ENCODE results near the gene CDC37L1.

The CDC37L1 gene

DNA sequence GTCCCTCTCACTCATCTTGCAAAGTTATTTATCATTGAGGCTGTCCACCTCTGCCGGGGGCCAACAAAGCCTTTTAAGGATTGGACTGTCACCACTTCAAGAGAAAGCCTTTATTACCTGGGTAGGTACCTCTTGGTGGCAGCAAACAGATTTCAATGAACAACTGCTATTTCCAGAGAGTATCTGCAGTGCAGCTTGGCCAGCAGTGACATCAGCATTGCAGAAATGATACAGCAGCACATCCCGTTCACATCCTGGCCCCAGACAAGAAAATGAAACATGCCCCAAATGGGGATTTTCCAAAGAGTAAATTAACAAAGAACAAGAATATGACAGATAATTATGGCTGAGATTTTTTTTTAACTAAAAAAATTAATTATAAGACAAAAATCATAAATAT is 10.8 kb upstream of the CDC37L1 start:
- no peak for DNase-seq (ENCODE audit: low read depth)

DNA sequence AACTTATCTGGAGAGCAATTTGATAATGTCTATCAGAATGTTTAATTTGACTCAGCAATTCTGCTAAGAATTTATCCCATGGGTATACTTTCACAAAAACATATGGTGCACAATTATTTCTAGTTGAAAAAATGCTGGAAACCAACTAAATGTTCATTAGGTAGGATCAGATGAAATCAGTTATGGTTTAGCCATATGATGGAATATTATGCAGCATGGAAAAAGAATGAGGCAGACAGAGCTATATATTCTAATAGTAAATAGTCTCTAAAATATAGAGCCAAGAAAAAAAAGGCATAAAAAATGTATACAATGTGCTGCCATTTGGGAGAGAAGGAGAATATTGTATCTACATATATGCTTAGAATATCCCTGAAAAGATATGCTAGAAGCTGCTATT is 9.5 kb upstream of the CDC37L1 start:
- no peak for DNase-seq (ENCODE audit: low read depth)

DNA sequence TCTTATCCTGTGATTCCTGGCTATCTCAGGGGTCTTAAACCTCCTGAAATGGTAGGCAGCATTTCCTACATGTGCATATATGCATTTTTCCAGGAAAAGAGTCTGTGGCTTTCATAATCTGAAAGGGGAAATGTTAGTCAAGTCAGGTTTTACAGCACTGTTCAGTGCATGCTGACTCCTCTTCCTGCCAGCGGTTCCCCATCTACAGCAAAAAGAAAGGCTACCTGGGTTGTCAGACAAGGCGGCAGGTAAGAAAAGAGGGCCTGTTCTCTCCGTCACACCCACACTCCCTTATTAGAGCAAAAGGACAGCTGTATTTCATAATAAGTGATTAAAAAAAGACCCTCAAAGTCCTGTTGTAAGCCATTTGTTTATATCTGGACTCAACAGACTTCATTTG is 8.8 kb upstream of the CDC37L1 start:
- no peak for DNase-seq (ENCODE audit: low read depth)

DNA sequence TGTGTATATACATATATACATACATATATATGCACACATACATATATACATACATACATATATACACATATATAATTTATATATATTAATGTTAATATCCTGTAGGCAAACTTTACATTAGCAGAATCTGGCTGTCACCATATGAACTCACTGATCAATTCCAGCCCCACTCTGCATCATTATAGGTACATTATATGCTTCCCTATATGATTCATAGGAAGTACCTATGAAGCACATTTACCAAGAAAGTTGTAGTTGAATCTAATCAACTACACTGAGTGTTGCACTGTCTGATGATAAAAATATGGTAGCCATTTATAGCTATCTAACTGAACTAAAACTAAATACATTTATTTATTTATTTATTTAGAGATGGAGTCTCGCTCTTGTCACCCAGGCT is 7.6 kb upstream of the CDC37L1 start:
- DNase-seq (ENCODE audit: low read depth) = no peak

DNA sequence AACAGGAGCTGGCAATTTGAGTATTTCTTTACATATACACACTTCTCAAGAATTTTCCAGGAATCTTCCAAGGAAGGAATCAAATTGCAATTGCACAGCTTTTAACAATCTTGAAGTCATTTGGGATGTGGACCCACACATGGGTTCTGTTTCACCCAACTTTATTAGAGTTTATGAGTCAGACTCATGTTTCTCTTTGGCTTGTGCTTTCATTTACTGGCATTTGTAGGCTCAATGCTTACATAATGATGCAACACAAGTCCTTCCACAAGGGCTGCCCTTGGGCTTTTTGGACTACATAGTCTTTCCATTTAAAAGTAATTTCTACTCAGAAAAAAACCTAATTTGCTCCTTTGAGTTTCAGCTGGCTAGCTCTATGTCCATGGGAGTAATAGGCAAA is 4.6 kb upstream of the CDC37L1 start:
- no peak for DNase-seq (ENCODE audit: low read depth)

GRCh38 chr9:4677392-4677791 is 2.0 kb upstream of the CDC37L1 start:
- DNase-seq (ENCODE audit: low read depth) = no peak

DNA sequence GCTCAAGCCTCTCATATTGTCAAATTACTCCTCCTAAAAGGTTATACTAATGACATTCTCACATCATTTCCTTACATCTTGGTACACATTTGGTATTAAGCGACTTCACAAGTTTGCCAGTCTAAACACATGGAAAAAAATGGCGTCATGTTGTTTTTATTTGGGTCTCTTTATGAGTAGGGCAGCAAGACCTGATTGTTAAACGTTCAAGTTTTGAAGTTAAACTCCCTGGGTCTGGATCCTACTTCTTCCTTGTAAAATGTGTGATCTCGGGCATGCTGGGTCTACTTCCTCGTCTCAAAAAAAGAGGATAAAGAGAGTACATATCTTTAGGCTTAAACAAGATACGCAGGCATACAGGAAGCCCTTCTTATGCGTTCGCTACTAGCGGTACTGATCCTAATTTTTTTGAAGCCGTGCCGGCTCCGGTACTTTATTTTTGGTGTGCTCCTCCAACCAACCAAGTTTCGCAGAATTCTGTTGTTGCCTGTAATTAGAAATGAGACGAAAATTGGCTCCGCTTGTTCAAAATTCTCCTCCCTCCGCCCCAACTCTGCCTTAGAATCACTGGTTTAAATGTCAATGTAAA is 596 bp upstream of the CDC37L1 start:
- DNase-seq (ENCODE audit: low read depth) = no peak

DNA sequence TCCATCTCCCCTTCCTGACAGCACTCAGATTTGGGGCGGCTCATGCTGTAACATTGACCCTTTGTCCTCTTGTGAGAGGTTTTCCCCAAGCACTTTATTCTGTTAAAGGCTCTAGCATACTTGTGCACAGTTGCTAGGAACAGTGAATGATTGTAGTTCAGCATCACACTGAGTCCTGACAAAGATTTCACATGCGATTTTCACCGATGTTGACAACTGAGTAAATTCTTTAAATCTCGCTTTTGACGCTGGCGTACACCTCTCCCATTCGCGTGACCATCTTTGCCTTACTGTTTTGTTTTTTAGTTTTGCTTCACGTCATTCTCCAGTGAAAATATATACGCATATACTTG is 780 bp downstream of the CDC37L1 start:
- DNase-seq (ENCODE audit: low read depth) = no peak

DNA sequence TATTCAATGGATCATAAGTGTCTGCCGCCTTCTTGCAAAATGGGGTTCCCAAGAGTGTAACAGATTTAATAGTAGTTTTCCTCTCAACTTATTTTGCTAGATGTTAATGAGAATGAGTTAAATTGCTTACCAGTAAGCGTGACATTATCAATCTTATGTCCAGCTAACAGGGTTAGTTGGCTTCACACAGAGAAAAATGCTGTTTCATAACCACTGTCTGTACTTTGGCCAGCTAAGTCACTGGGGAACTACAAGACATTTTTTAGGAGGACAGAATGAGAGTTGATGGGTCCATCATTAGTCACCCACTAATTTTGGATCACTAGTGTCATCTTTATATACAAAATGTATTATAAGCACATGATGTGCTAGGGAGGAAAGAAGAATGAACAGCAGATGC is 1.4 kb downstream of the CDC37L1 start:
- no peak for DNase-seq (ENCODE audit: low read depth)

DNA sequence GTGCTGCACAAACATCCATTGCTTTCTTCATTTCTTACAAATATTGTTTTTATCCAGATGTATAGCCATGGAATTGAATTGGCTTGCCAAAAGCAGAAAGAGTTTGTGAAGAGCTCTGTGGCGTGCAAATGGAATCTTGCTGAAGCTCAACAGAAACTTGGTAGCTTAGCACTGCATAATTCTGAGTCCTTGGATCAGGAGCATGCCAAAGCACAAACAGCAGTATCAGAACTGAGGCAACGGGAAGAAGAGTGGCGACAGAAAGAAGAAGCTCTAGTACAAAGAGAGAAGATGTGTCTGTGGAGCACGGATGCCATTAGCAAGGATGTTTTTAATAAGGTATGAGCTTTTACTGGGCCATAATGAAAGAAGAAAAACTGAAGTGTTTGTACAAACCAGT is 5.5 kb downstream of the CDC37L1 start:
- DNase-seq (ENCODE audit: low read depth) = no peak

DNA sequence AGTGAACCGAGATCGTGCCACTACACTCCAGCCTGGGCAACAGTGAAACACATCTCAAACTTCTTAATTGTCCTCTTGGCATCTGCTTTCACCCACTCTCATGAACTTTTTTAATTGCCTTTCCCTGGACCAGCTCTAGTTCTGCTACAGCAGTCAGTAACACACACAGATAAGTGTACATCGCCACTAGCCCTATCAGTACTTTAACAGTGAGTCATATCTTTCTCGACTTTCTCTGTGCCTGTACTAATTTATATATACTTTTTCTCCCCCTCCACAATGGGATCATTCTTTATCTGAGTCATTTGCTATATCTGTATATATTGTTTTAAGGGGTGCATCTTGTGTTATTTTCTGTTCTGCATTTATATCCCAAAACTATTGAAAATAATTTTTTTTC is 6.7 kb downstream of the CDC37L1 start:
- no peak for DNase-seq (ENCODE audit: low read depth)

- DNase-seq (ENCODE audit: low read depth) = no peak
Observed at GRCh38 chr9:4686584-4686983, 7.2 kb downstream of the CDC37L1 start.

- DNase-seq (ENCODE audit: low read depth) = no peak
Observed at GRCh38 chr9:4689021-4689420, 9.7 kb downstream of the CDC37L1 start.

DNA sequence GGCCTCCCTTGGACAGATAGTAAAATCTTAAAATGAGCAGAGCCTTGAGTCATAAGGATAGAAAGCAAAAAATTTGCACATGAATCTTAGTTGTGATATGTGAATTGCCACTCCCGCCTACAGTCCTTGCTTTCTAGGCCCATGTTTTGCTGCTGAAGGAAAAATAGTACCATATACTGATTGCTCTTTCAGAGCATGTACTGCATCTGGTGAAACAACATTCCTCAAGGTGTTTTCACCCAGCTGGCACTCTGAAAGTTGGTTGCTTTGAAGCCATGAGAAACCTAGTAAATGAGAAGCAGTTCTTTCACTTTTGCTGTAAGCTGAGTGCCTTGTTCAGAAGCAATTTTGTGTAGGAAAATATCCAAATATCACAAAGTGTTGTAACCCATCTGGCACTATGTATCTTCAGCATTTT is 10.3 kb downstream of the CDC37L1 start:
- DNase-seq (ENCODE audit: low read depth) = no peak

GRCh38 chr9:4690144-4690543 is 10.8 kb downstream of the CDC37L1 start:
- no peak for DNase-seq (ENCODE audit: low read depth)

DNA sequence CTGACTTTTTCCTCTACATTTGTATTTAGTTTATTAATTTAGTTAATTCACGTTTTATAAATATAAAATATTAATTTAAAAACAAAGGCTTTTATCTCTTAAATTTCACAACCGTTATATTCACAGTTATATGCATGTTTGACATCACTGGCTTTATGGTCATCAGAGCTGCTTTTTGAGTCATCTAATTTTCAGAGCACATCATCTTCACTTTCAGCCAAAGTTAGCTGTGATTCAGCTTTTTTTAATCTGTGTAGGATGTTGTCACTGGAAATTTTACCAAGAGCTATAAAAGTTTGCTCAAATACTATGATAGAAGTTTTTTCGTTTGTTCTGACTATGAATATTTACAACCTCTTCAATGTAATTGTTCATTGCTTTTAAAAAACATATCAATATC is 12.4 kb downstream of the CDC37L1 start:
- no peak for DNase-seq (ENCODE audit: low read depth)

DNA sequence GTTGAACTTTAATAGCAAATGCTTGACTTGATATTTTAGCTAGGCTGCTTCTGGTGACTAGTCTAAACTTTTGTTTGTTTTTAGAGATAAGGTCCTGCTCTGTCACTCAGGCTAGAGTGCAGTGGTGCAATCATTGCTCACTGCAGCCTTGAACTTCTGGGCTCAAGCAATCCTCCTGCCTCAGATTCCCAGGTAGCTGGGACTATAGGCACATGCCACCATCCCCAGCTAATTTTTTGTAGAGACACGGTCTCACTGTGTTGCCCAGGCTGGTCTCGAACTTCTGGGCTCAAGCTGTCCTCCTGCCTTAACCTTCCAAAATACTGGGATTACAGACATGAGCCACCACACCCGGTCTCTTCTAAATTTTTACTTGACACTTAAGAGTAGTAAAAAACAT is 20.7 kb downstream of the CDC37L1 start:
- DNase-seq (ENCODE audit: low read depth) = no peak

DNA sequence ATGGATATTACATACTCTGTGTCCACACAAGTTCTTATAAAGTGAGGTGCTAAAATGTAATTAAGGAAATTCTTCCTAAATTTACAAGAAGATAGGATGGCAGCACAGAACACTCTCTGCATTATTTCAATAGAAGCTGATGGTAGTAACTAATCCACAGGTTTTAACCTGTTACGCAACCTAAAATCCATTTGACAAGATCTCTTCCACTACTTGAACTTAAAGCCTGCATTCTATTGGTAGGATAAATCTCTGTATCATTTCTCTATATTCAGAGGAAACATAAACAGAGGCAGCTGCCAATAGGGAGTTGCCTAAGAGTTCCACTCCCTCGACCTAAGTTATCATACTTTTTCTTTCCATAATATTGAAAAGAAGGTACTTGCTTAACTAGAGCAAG is 21.6 kb downstream of the CDC37L1 start:
- DNase-seq (ENCODE audit: low read depth) = no peak

DNA sequence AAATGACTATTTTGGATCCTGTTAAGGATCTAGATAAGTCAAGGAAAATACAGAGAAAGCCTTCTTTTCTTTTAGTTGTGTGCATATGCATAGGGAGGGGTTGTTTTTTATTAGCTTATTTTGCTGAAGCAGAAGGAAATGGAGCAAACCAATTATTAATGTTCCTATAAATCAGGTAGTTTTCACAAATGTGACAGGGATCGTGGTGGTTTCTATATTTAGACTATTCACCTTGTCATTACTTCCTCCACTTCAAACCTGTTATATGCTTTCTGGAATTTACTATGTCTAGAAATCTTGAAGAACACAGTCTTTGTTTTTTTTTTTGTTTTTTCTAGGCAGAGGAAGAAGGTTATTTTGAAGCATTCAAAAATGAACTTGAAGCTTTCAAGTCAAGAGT is 22.2 kb downstream of the CDC37L1 start:
- no peak for DNase-seq (ENCODE audit: low read depth)

GRCh38 chr9:4704129-4704528 is 24.8 kb downstream of the CDC37L1 start:
- no peak for DNase-seq (ENCODE audit: low read depth)

- DNase-seq (ENCODE audit: low read depth) = no peak
Observed at GRCh38 chr9:4706021-4706420, 26.7 kb downstream of the CDC37L1 start.

DNA sequence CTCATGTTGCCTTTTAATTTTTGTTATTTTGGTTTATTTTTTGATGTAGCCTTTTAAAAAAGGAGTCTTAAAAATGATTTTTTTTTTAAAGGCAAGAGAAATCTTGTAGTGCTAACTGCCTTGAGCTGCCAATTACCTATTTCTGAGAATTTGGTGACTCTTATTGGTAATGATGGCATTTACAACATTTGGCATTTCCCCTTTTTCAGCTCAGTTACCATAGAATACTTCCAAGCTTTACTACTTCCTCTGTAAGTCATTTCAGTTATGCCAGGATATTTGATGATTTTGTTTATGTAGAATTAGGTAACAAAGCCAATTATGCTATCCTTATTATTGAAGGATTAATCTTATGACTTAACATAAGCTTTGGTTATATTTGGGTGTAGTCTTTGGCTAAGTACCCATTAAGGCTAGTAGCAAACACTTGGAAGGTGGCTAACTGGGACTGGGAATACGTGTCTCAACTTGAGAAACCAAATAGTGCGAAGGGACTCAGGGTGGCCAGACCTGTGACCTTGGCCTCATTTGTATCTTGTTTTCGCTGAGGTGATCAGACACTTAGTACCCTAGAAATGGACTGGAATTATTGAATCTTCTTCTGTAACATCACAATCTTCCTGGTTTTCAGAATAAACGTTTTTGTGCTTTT is 27.7 kb downstream of the CDC37L1 start:
- no peak for DNase-seq (ENCODE audit: low read depth)

GRCh38 chr9:4709380-4709779 is 30.0 kb downstream of the CDC37L1 start:
- DNase-seq (ENCODE audit: low read depth) = no peak

DNA sequence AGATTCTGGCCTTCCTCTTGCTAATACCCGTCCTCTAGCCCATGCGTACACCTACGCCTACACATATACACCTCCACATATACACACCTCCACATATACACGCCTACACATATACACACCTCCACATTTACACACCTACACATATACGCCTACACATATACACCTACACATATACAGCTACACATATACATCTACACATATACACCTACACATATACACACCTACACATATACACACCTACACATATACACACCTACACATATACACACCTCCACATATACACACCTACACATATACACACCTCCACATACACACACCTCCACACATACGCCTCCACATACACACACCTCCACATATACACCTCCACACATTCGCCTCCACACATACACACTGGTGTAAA is 34.5 kb downstream of the CDC37L1 start:
- no peak for DNase-seq (ENCODE audit: low read depth)
